Airway epithelial cell (primary cell): ENCODE results near the gene KRTAP19-3. TPM values are rescaled to one million over a fixed set of nuclear protein-coding genes. Genes with fewer than 3 reads are reported as not detected.

ENCODE experiments used
- total RNA-seq: library from RNA; depleted of rRNA; stranded (reverse); fragments of >200 nt; gene quantifications from 2 replicates; pipeline ENCODE4 v1.2.3, GENCODE V29; 2015

KRTAP19-3 gene
- not detected in 2 replicates for total RNA-seq

GRCh38 chr21:30491963-30492428, at the start of gene KRTAP19-3:
KRTAP19-3 (minus strand) TSS chr21:30492013; CDS start chr21:30491957, 56 bp downstream.

GRCh38 chr21:30502041-30502440, 10.2 kb upstream of the KRTAP19-3 start, which contains the start of gene KRTAP19-5:
KRTAP19-5 (minus strand) TSS chr21:30502141; CDS start chr21:30502090, 51 bp downstream.

GRCh38 chr21:30497065-30497464, 5.3 kb upstream of the KRTAP19-3 start, which contains the start of gene KRTAP19-4:
KRTAP19-4 (minus strand) TSS chr21:30497165; CDS start chr21:30497110, 55 bp downstream.

GRCh38 chr21:30487336-30487735, 4.5 kb downstream of the KRTAP19-3 start, which contains the start of gene KRTAP19-2:
KRTAP19-2 (minus strand) TSS chr21:30487436; CDS start chr21:30487348, 88 bp downstream.

GRCh38 chr21:30480145-30480544, 11.7 kb downstream of the KRTAP19-3 start, which contains the start of gene KRTAP19-1:
KRTAP19-1 (minus strand) TSS chr21:30480367; CDS start chr21:30480317, 50 bp downstream.

Other genes starting within 250 kb of the KRTAP19-3 start
- not detected in 2 replicates for gene KRTAP24-1, start 209.1 kb downstream of the KRTAP19-3 start, total RNA-seq
- gene KRTAP25-1, start 202.5 kb downstream of the KRTAP19-3 start, total RNA-seq = not detected in 2 replicates
- not detected in 2 replicates for gene KRTAP26-1, start 171.7 kb downstream of the KRTAP19-3 start, total RNA-seq
- gene KRTAP27-1, start 154.3 kb downstream of the KRTAP19-3 start, total RNA-seq = not detected in 2 replicates
- gene KRTAP23-1, start 143.4 kb downstream of the KRTAP19-3 start, total RNA-seq = not detected in 2 replicates
- not detected in 2 replicates for gene KRTAP13-2, start 119.7 kb downstream of the KRTAP19-3 start, total RNA-seq
- not detected in 2 replicates for gene KRTAP13-1, start 96.0 kb downstream of the KRTAP19-3 start, total RNA-seq
- gene KRTAP13-3, start 66.1 kb downstream of the KRTAP19-3 start, total RNA-seq = not detected in 2 replicates
- not detected in 2 replicates for gene KRTAP13-4, start 61.8 kb downstream of the KRTAP19-3 start, total RNA-seq
- gene KRTAP15-1, start 51.7 kb downstream of the KRTAP19-3 start, total RNA-seq = not detected in 2 replicates
- not detected in 2 replicates for gene KRTAP19-1, start 11.6 kb downstream of the KRTAP19-3 start, total RNA-seq
- gene KRTAP19-2, start 4.6 kb downstream of the KRTAP19-3 start, total RNA-seq = not detected in 2 replicates
- gene KRTAP19-4, start 5.2 kb upstream of the KRTAP19-3 start, total RNA-seq = not detected in 2 replicates
- gene KRTAP19-5, start 10.1 kb upstream of the KRTAP19-3 start, total RNA-seq = not detected in 2 replicates
- not detected in 2 replicates for gene KRTAP19-6, start 49.9 kb upstream of the KRTAP19-3 start, total RNA-seq
- gene KRTAP19-7, start 69.3 kb upstream of the KRTAP19-3 start, total RNA-seq = not detected in 2 replicates
- gene KRTAP22-2, start 98.4 kb upstream of the KRTAP19-3 start, total RNA-seq = not detected in 2 replicates
- gene KRTAP6-3, start 100.4 kb upstream of the KRTAP19-3 start, total RNA-seq = not detected in 2 replicates
- gene KRTAP6-2, start 106.9 kb upstream of the KRTAP19-3 start, total RNA-seq = not detected in 2 replicates
- not detected in 2 replicates for gene KRTAP22-1, start 109.1 kb upstream of the KRTAP19-3 start, total RNA-seq
- gene KRTAP6-1, start 121.9 kb upstream of the KRTAP19-3 start, total RNA-seq = not detected in 2 replicates
- not detected in 2 replicates for gene KRTAP20-1, start 124.4 kb upstream of the KRTAP19-3 start, total RNA-seq
- not detected in 2 replicates for gene KRTAP20-4, start 128.6 kb upstream of the KRTAP19-3 start, total RNA-seq
- gene KRTAP20-2, start 143.2 kb upstream of the KRTAP19-3 start, total RNA-seq = not detected in 2 replicates
- not detected in 2 replicates for gene KRTAP20-3, start 150.9 kb upstream of the KRTAP19-3 start, total RNA-seq
- gene KRTAP21-3, start 226.8 kb upstream of the KRTAP19-3 start, total RNA-seq = not detected in 2 replicates